Measurements from ENCODE around the gene S100Z. TPM values are rescaled to one million over a fixed set of nuclear protein-coding genes. Genes with fewer than 3 reads are reported as not detected.

Gene S100Z
- total and polyA plus RNA-seq, 2 donors (not counting 1 experiment from before 2014, with no cell fraction given), result 1.0 to 2.4 TPM

DNA sequence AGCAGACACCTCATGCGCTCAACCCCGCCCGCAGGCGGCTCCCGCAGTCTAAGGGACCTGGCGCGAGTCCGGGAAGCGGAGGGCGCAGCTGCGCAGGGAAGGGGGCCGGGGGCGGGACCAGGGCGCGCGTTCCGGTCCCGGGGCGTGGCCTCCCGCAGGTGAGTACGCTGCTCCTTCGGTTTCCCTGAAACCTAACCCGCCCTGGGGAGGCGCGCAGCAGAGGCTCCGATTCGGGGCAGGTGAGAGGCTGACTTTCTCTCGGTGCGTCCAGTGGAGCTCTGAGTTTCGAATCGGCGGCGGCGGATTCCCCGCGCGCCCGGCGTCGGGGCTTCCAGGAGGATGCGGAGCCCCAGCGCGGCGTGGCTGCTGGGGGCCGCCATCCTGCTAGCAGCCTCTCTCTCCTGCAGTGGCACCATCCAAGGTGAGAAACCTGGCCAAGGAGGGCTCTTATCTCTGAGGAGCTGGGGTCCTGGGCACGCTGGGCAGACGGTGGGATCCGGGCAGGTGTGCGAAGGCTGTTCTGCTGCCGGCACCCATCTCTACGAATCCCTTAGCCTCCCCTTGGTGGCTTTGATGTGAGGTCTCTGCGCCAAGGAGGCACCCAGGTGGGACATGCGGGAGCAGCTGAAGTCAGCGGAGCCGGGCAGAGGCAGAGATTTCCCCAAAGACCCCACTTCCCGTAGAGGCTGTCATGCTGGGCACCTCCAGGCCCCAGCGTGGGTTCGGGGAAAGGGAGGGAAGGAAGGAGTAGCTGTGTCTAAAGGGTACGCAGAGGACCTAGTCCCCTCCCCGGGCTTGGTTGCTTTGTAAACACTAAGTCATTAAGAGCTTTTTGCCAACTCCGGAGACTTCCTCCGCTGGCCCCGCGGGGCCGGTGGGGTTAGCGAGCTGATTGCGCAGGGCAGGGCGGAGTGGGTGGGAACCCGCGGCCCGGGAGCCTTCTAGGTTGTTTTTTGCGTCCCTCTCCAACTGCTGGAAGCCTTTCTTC is 30.7 kb upstream of the S100Z start, which contains the start of gene F2RL1:
Gene F2RL1, plus strand, starts transcription at position 187 of the 988 bp plus-strand sequence. Its CDS starts 153 bp downstream, at position 340.
- CTCF ChIA-PET, result no interaction called here

More for the DNA sequence above, 30.7 kb upstream of the S100Z start, which contains the start of gene F2RL1:
- Histone ChIP-seq H3K79me2 (ENCODE audit: control insufficient read depth, insufficient read depth, low read length) (no peaks in the 10 kb centered on the region), H2AFZ (ENCODE audit: insufficient read depth, low read depth, low read length, poor library complexity, severe bottlenecking) (peak within 1 kb of the TSS; percentile 65), H3K9me3 (ENCODE audit: control extremely low read depth in 1 of 3, control insufficient read depth in 2 of 3, insufficient read depth in 1 of 3, low read length in 2 of 3) (peaks cover 0 to 11% (median 0%) of the 10 kb centered on the region in 3 donors), H3K36me3 (replicated peaks in 1 of 2; ENCODE audit: control extremely low read depth in 1 of 2, control insufficient read depth in 1 of 2, extremely low read depth in 1 of 2, insufficient read depth in 2 of 2, low read length in 1 of 2) (no peaks in the 10 kb centered on the region), H4K20me1 (ENCODE audit: control insufficient read depth, insufficient read depth, low read length, poor library complexity, severe bottlenecking) (no peaks in the 10 kb centered on the region), H3K4me3 (ENCODE audit: control extremely low read depth in 1 of 5, extremely low read depth in 1 of 5, insufficient read depth in 1 of 5, low read depth in 2 of 5, low read length in 4 of 5) (peak within 1 kb of the TSS; percentile 42 to 66 (median 58)), H3K4me1 (ENCODE audit: control insufficient read depth in 2 of 2, insufficient read depth in 2 of 2, low read length in 2 of 2) (peaks cover 17 to 20% of the 10 kb centered on the region in 2 donors), H3K4me2 (replicated peaks; ENCODE audit: low read depth, low read length, poor library complexity, severe bottlenecking) (peak within 1 kb of the TSS; percentile 87), H3K9ac (ENCODE audit: low read length) (peak within 1 kb of the TSS; percentile 74), H3K27ac (ENCODE audit: low read length in 2 of 2) (no peak within 1 kb of the TSS), H3K27me3 (replicated peaks in 1 of 4; ENCODE audit: control extremely low read depth in 1 of 4, control insufficient read depth in 3 of 4, insufficient read depth in 4 of 4, low read length in 3 of 4) (peaks cover 0 to 42% (median 14%) of the 10 kb centered on the region in 4 experiments)
- H3K27ac Mint-ChIP-seq, result no peak within 1 kb of the TSS
- WGBS (ENCODE audit: insufficient coverage), result 2% methylated on average over 68 of the region's 72 CpGs
- H3K4me1 Mint-ChIP-seq, result peaks cover 14% of the 10 kb centered on the region
- peak; percentile 41 for ATAC-seq (ENCODE audit: low read depth)
- peak within 1 kb of the TSS; percentile 71 for H3K4me3 Mint-ChIP-seq
- intact Hi-C loops (cut with micrococcal nuclease), result no loop called here
- POLR2A ChIA-PET, result no interaction called here
- peak; percentile 43 for DNase-seq
- TF ChIP-seq CTCF (IDR thresholded peaks at IDR 0.05), result no peak
- TF ChIP-seq EZH2 (IDR thresholded peaks at IDR 0.05; ENCODE audit: borderline replicate concordance, insufficient read depth, low read depth, low read length, poor library complexity, severe bottlenecking), result no peak
- H3K9me3 Mint-ChIP-seq (ENCODE audit: insufficient read depth), result no peaks in the 10 kb centered on the region
- peaks cover 59% of the 10 kb centered on the region for H3K27me3 Mint-ChIP-seq
